Panc1 (cell line): ENCODE data around the gene ANP32B.

Experiments
- POLR2AphosphoS5 ChIP-seq: IDR thresholded peaks from 2 replicates; pipeline ENCODE4 v1.6.1; 2012; ENCODE audit warnings: mild to moderate bottlenecking, low read depth, low read length, moderate library complexity
- TF ChIP-seq, protein P1 (sequence below): fragments of 450-650 bp; IDR thresholded peaks from 2 replicates; pipeline ENCODE4 v1.5.1; 2017; ENCODE audit warnings: mild to moderate bottlenecking

GRCh38 chr9:98009437-98009836, 26.3 kb downstream of the ANP32B start:
- TF ChIP-seq, protein P1, sequence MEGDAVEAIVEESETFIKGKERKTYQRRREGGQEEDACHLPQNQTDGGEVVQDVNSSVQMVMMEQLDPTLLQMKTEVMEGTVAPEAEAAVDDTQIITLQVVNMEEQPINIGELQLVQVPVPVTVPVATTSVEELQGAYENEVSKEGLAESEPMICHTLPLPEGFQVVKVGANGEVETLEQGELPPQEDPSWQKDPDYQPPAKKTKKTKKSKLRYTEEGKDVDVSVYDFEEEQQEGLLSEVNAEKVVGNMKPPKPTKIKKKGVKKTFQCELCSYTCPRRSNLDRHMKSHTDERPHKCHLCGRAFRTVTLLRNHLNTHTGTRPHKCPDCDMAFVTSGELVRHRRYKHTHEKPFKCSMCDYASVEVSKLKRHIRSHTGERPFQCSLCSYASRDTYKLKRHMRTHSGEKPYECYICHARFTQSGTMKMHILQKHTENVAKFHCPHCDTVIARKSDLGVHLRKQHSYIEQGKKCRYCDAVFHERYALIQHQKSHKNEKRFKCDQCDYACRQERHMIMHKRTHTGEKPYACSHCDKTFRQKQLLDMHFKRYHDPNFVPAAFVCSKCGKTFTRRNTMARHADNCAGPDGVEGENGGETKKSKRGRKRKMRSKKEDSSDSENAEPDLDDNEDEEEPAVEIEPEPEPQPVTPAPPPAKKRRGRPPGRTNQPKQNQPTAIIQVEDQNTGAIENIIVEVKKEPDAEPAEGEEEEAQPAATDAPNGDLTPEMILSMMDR: no peak
- TF ChIP-seq POLR2AphosphoS5: no peak
